Adrenal gland (tissue), 5 donors: ENCODE measurements around the gene CHDH.

Source experiments
- CTCF ChIP-seq, 6 experiments: fragments of 450-650 bp in 4 of 6; fragments of 200-600 bp in 2 of 6; sonication (generic) in 1 of 6; IDR thresholded peaks; 1 replicate in 5 of 6; 2 replicates in 1 of 6; pipeline versions ENCODE4 v1.5.1 to v1.8.0; 2016 to 2021; ENCODE audit warnings: antibody characterized with exemption in 6 of 6, mild to moderate bottlenecking in 2 of 6, moderate library complexity in 1 of 6
- POLR2A ChIP-seq, 2 donors: fragments of 450-650 bp; IDR thresholded peaks; one replicate each; pipeline ENCODE4 v1.6.1; 2017; ENCODE audit warnings: antibody characterized with exemption in 2 of 2, mild to moderate bottlenecking in 2 of 2, moderate library complexity in 1 of 2
- donor health status: DM: no; HTN: no; CAD: no.

- no peak for TF ChIP-seq CTCF (IDR thresholded peaks at IDR 0.05)
- no peak for TF ChIP-seq POLR2A (IDR thresholded peaks at IDR 0.05)
These were observed 56.8 kb downstream of the CHDH start for GRCh38 chr3:53789459-53789858.
